Liver (tissue), 9 donors: ENCODE results near the gene CACHD1. TPM values are rescaled to one million over a fixed set of nuclear protein-coding genes. Genes with fewer than 3 reads are reported as not detected.

Experiments used
- DNase-seq: peaks from one replicate; pipeline ENCODE4 v3.0.0-alpha.2; 2017; ENCODE audit warnings: low spot score
- H3K27ac ChIP-seq, 2 donors: one replicate each; pipeline ENCODE4 v1.7.0; 2013; ENCODE audit warnings: inconsistent platforms in 2 of 2, low read length in 2 of 2, control low read depth in 1 of 2, low read depth in 1 of 2, mild to moderate bottlenecking in 1 of 2
- H3K27me3 ChIP-seq, 4 donors: one replicate each; pipeline versions ENCODE4 v1.6.1 to v1.7.0; 2013; ENCODE audit warnings: low read length in 3 of 4, inconsistent platforms in 1 of 4, mild to moderate bottlenecking in 1 of 4, moderate library complexity in 1 of 4; ENCODE audit not compliant: control insufficient read depth in 4 of 4, insufficient read depth in 4 of 4
- H3K36me3 ChIP-seq, 4 donors: one replicate each; pipeline versions ENCODE4 v1.6.1 to v1.7.0; 2013; ENCODE audit warnings: low read length in 3 of 4, mild to moderate bottlenecking in 3 of 4, low read depth in 1 of 4, moderate library complexity in 1 of 4; ENCODE audit not compliant: control insufficient read depth in 4 of 4, insufficient read depth in 3 of 4
- H3K4me1 ChIP-seq, 4 donors: one replicate each; pipeline versions ENCODE4 v1.6.1 to v1.7.0; 2013; ENCODE audit warnings: low read length in 3 of 4, mild to moderate bottlenecking in 3 of 4, moderate library complexity in 1 of 4; ENCODE audit not compliant: control insufficient read depth in 4 of 4, insufficient read depth in 4 of 4
- H3K4me3 ChIP-seq, 3 donors: one replicate each; pipeline versions ENCODE4 v1.6.1 to v1.7.0; 2013; ENCODE audit warnings: low read length in 3 of 3, control low read depth in 1 of 3, low read depth in 1 of 3, mild to moderate bottlenecking in 1 of 3
- H3K9ac ChIP-seq, 2 donors: one replicate each; pipeline ENCODE4 v1.7.0; 2013; ENCODE audit warnings: low read length in 2 of 2, mild to moderate bottlenecking in 2 of 2, moderate library complexity in 2 of 2, control low read depth in 1 of 2, low read depth in 1 of 2
- H3K9me3 ChIP-seq, 4 donors: one replicate each; pipeline versions ENCODE4 v1.6.1 to v1.7.0; 2013; ENCODE audit warnings: low read length in 3 of 4; ENCODE audit not compliant: control insufficient read depth in 4 of 4
- EGR1 ChIP-seq, 2 donors: IDR thresholded peaks; 2 replicates each; pipeline ENCODE4 v1.6.1; 2016 to 2018; ENCODE audit warnings: antibody characterized with exemption in 2 of 2, low read depth in 2 of 2
- FOXA1 ChIP-seq: IDR thresholded peaks from 2 replicates; pipeline ENCODE4 v1.6.1; 2016; ENCODE audit warnings: antibody characterized with exemption
- FOXA2 ChIP-seq: IDR thresholded peaks from 2 replicates; pipeline ENCODE4 v1.6.1; 2016; ENCODE audit warnings: antibody characterized with exemption
- GABPA ChIP-seq, 2 donors: IDR thresholded peaks in 1 of 2; conservative IDR thresholded peaks in 1 of 2; 2 replicates each; pipeline ENCODE4 v1.6.1; 2016; ENCODE audit warnings: antibody characterized with exemption in 2 of 2, mild to moderate bottlenecking in 1 of 2, moderate library complexity in 1 of 2
- HNF4G ChIP-seq: IDR thresholded peaks from 2 replicates; pipeline ENCODE4 v1.6.1; 2016; ENCODE audit warnings: antibody characterized with exemption
- JUND ChIP-seq, 2 donors: IDR thresholded peaks; 2 replicates each; pipeline ENCODE4 v1.6.1; 2016; ENCODE audit warnings: antibody characterized with exemption in 2 of 2
- NR2F2 ChIP-seq: IDR thresholded peaks from 2 replicates; pipeline ENCODE4 v1.6.1; 2016; ENCODE audit warnings: antibody characterized with exemption
- RAD21 ChIP-seq, 2 donors: IDR thresholded peaks; 2 replicates each; pipeline ENCODE4 v1.6.1; 2016; ENCODE audit warnings: antibody characterized with exemption in 2 of 2, mild to moderate bottlenecking in 2 of 2
- RXRA ChIP-seq, 2 donors: IDR thresholded peaks; 2 replicates each; pipeline ENCODE4 v1.6.1; 2017 to 2018; ENCODE audit warnings: antibody characterized with exemption in 2 of 2, mild to moderate bottlenecking in 1 of 2
- SP1 ChIP-seq: IDR thresholded peaks from 2 replicates; pipeline ENCODE4 v1.6.1; 2018; ENCODE audit warnings: antibody characterized with exemption, mild to moderate bottlenecking
- TAF1 ChIP-seq: conservative IDR thresholded peaks from 2 replicates; pipeline ENCODE4 v1.6.1; 2016; ENCODE audit warnings: antibody characterized with exemption, mild to moderate bottlenecking
- YY1 ChIP-seq: IDR thresholded peaks from 2 replicates; pipeline ENCODE4 v1.6.1; 2016; ENCODE audit warnings: antibody characterized with exemption, mild to moderate bottlenecking
- WGBS: extraction: QIAGEN DNeasy Blood & Tissue Kit; methylation state at CpG from one replicate; pipeline ENCODE4 v1.1.7; 2013; 5-methylcytosine and 5-hydroxymethylcytosine counted together
- polyA plus RNA-seq, 2 donors: library from polyadenylated mRNA; stranded (reverse) in 1 of 2; unstranded in 1 of 2; fragments of 200-250 nt in 1 of 2; fragments of >200 nt in 1 of 2; fragmentation: Nextera tagmentation in 1 of 2; extraction: Ambion mirVana in 1 of 2; gene quantifications; one replicate each; pipeline versions ENCODE4 v1.2.1 to v1.2.3, GENCODE V29; 2013 to 2015
- total RNA-seq, 2 donors: library from RNA; depleted of rRNA; stranded (reverse); fragments of >200 nt; gene quantifications; one replicate each; pipeline ENCODE4 v1.2.3, GENCODE V29; 2014
- TF ChIP-seq, protein P1 (sequence below): IDR thresholded peaks from 2 replicates; pipeline ENCODE4 v1.6.1; 2016; ENCODE audit warnings: antibody characterized with exemption
- TF ChIP-seq, protein P2 (sequence below): IDR thresholded peaks from 2 replicates; pipeline ENCODE4 v1.6.1; 2016; ENCODE audit warnings: antibody characterized with exemption
- TF ChIP-seq, protein P3 (sequence below): IDR thresholded peaks from 2 replicates; pipeline ENCODE4 v1.6.1; 2016; ENCODE audit warnings: antibody characterized with exemption
- TF ChIP-seq, protein P4 (sequence below): fragments of 150-350 bp; IDR thresholded peaks from 2 replicates; pipeline ENCODE4 v1.5.1; 2017; ENCODE audit warnings: improper control_type of control experiment, low read depth, low read length; ENCODE audit not compliant: missing input control
- TF ChIP-seq, protein P5 (sequence below): IDR thresholded peaks from 2 replicates; pipeline ENCODE4 v1.6.1; 2016; ENCODE audit warnings: antibody characterized with exemption, mild to moderate bottlenecking
- donor health status: healthy.
- donor health status: healthy.
- donor health status: healthy.
- donor health status: healthy.
- donor health status: healthy.

The CACHD1 gene
- total and polyA plus RNA-seq, 4 donors = 0.68 to 4.2 (median 2.3) TPM

DNA sequence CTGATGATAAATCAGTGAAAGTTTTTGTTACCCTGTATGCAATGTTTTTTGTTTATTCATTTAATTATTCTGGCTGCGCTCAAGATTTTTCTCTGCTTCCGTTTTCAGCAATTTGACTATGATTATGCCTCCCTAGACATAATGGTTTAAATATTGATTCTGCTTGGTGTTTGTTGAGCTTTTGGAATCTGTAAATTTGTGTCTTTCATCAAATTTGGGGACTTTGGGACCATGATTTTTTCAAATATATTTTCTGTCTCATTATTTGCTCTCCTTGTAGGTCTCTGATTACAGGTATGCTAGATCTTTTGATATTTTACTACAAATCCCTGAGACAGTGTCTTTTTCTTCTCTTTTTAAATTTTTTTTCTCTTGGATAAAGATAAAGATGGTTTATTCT, 92.1 kb downstream of the CACHD1 start:
- Histone ChIP-seq H3K4me1 (no peaks in the 10 kb centered on the region), H3K27ac (no peak overlapping the region), H3K27me3 (no peaks in the 10 kb centered on the region), H3K36me3 (no peaks in the 10 kb centered on the region), H3K9ac (no peak overlapping the region), H3K4me3 (no peak overlapping the region), H3K9me3 (peaks cover 0 to 6% (median 0%) of the 10 kb centered on the region in 4 donors)
- no peak for DNase-seq
- TF ChIP-seq JUND (IDR thresholded peaks at IDR 0.05) (no peak), NR2F2 (no peak), EGR1 (IDR thresholded peaks at IDR 0.05; ENCODE audit: low read depth in 2 of 2) (no peak), TAF1 (no peak), SP1 (no peak), HNF4G (no peak), GABPA (IDR thresholded peaks at IDR 0.05 in 1 of 2, conservative IDR thresholded peaks at IDR 0.05 in 1 of 2) (no peak), RAD21 (IDR thresholded peaks at IDR 0.05) (no peak), FOXA1 (no peak)
- TF ChIP-seq, protein P1, sequence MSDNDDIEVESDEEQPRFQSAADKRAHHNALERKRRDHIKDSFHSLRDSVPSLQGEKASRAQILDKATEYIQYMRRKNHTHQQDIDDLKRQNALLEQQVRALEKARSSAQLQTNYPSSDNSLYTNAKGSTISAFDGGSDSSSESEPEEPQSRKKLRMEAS = no peak
- TF ChIP-seq, protein P2, sequence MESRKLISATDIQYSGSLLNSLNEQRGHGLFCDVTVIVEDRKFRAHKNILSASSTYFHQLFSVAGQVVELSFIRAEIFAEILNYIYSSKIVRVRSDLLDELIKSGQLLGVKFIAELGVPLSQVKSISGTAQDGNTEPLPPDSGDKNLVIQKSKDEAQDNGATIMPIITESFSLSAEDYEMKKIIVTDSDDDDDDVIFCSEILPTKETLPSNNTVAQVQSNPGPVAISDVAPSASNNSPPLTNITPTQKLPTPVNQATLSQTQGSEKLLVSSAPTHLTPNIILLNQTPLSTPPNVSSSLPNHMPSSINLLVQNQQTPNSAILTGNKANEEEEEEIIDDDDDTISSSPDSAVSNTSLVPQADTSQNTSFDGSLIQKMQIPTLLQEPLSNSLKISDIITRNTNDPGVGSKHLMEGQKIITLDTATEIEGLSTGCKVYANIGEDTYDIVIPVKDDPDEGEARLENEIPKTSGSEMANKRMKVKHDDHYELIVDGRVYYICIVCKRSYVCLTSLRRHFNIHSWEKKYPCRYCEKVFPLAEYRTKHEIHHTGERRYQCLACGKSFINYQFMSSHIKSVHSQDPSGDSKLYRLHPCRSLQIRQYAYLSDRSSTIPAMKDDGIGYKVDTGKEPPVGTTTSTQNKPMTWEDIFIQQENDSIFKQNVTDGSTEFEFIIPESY = no peak
- TF ChIP-seq, protein P3, sequence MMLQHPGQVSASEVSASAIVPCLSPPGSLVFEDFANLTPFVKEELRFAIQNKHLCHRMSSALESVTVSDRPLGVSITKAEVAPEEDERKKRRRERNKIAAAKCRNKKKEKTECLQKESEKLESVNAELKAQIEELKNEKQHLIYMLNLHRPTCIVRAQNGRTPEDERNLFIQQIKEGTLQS = no peak
- TF ChIP-seq, protein P4, sequence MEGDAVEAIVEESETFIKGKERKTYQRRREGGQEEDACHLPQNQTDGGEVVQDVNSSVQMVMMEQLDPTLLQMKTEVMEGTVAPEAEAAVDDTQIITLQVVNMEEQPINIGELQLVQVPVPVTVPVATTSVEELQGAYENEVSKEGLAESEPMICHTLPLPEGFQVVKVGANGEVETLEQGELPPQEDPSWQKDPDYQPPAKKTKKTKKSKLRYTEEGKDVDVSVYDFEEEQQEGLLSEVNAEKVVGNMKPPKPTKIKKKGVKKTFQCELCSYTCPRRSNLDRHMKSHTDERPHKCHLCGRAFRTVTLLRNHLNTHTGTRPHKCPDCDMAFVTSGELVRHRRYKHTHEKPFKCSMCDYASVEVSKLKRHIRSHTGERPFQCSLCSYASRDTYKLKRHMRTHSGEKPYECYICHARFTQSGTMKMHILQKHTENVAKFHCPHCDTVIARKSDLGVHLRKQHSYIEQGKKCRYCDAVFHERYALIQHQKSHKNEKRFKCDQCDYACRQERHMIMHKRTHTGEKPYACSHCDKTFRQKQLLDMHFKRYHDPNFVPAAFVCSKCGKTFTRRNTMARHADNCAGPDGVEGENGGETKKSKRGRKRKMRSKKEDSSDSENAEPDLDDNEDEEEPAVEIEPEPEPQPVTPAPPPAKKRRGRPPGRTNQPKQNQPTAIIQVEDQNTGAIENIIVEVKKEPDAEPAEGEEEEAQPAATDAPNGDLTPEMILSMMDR = no peak
- TF ChIP-seq, protein P5, sequence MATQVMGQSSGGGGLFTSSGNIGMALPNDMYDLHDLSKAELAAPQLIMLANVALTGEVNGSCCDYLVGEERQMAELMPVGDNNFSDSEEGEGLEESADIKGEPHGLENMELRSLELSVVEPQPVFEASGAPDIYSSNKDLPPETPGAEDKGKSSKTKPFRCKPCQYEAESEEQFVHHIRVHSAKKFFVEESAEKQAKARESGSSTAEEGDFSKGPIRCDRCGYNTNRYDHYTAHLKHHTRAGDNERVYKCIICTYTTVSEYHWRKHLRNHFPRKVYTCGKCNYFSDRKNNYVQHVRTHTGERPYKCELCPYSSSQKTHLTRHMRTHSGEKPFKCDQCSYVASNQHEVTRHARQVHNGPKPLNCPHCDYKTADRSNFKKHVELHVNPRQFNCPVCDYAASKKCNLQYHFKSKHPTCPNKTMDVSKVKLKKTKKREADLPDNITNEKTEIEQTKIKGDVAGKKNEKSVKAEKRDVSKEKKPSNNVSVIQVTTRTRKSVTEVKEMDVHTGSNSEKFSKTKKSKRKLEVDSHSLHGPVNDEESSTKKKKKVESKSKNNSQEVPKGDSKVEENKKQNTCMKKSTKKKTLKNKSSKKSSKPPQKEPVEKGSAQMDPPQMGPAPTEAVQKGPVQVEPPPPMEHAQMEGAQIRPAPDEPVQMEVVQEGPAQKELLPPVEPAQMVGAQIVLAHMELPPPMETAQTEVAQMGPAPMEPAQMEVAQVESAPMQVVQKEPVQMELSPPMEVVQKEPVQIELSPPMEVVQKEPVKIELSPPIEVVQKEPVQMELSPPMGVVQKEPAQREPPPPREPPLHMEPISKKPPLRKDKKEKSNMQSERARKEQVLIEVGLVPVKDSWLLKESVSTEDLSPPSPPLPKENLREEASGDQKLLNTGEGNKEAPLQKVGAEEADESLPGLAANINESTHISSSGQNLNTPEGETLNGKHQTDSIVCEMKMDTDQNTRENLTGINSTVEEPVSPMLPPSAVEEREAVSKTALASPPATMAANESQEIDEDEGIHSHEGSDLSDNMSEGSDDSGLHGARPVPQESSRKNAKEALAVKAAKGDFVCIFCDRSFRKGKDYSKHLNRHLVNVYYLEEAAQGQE = no peak
- 91% methylated on average over 2 of the region's 2 CpGs for WGBS

DNA sequence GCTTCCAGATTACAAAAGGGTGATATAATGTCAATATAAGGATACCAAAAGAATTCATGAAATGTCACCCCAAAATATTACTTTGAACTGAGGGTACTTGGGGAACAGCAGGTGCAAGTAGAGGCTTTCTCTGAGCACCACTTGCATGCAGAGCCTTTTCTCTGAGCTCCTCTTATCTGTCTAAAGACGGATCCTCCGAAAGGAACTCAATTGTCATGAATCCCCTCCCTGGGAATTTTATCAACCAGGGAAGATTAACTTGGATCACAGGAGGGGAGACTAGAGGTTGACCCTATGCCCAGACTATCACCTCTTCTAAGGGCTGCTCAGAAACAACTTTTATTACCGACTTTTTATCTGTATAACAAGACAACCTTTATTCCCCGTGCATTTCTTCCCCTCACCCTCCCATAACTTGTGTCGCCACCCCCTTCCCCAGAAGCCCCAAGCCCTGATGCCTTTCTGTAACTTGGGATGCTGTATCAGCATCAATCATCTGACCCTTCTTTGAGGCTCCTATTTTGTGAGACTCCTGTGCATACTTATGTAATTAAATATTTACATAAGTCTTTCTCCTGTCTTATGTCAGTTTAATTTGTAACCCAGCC, 94.1 kb downstream of the CACHD1 start:
- no peak overlapping the region for H3K4me3 ChIP-seq
- peaks cover 0 to 6% (median 0%) of the 10 kb centered on the region in 4 donors for H3K9me3 ChIP-seq
- H3K27ac ChIP-seq = no peak overlapping the region
- H3K36me3 ChIP-seq = no peaks in the 10 kb centered on the region
- 85% methylated on average over 5 of the region's 5 CpGs for WGBS
- H3K27me3 ChIP-seq = no peaks in the 10 kb centered on the region
- no peak overlapping the region for H3K9ac ChIP-seq
- no peaks in the 10 kb centered on the region for H3K4me1 ChIP-seq
- DNase-seq = no peak
- TF ChIP-seq FOXA2 = no peak
- no peak for TF ChIP-seq YY1
- TF ChIP-seq, protein P5 = no peak
- TF ChIP-seq GABPA (IDR thresholded peaks at IDR 0.05 in 1 of 2, conservative IDR thresholded peaks at IDR 0.05 in 1 of 2) = no peak
- no peak for TF ChIP-seq SP1
- no peak for TF ChIP-seq RAD21 (IDR thresholded peaks at IDR 0.05)
- TF ChIP-seq, protein P1 = no peak
- TF ChIP-seq, protein P4 = no peak
- TF ChIP-seq RXRA (IDR thresholded peaks at IDR 0.05) = no peak
